IMR-90 (cell line): ENCODE data around the gene SCRN2. TPM values are rescaled to one million over a fixed set of nuclear protein-coding genes. Genes with fewer than 3 reads are reported as not detected.

Experiments used
- MXI1 ChIP-seq: IDR thresholded peaks from 2 replicates; pipeline ENCODE4 v1.6.1; 2012; ENCODE audit warnings: low read depth, mild to moderate bottlenecking, low read length, moderate library complexity, borderline replicate concordance
- RFX5 ChIP-seq: IDR thresholded peaks from 2 replicates; pipeline ENCODE4 v1.8.0; 2012; ENCODE audit warnings: low read depth, mild to moderate bottlenecking, low read length, moderate library complexity
- polyA plus RNA-seq, 3 experiments: library from polyadenylated mRNA; depleted of rRNA; stranded (reverse); fragments of >200 nt; gene quantifications; 2 replicates each; pipeline ENCODE4 v1.2.3, GENCODE V29; 2012; ENCODE audit warnings: low replicate concordance in 1 of 3
- total RNA-seq: library from RNA; depleted of rRNA; stranded (reverse); fragments of >200 nt; gene quantifications from 2 replicates; pipeline ENCODE4 v1.2.3, GENCODE V29; 2012
- TF ChIP-seq, protein P1 (sequence below): fragments of 150-350 bp; IDR thresholded peaks from 2 replicates; pipeline ENCODE4 v1.6.1; 2017; ENCODE audit warnings: mild to moderate bottlenecking, antibody characterized with exemption, low read length, low read depth

The SCRN2 gene
- total and polyA plus RNA-seq, 2 of the 4 experiments (the other 2 are of a cell fraction) = 17.2 to 31.0 TPM

- TF ChIP-seq, protein P1, sequence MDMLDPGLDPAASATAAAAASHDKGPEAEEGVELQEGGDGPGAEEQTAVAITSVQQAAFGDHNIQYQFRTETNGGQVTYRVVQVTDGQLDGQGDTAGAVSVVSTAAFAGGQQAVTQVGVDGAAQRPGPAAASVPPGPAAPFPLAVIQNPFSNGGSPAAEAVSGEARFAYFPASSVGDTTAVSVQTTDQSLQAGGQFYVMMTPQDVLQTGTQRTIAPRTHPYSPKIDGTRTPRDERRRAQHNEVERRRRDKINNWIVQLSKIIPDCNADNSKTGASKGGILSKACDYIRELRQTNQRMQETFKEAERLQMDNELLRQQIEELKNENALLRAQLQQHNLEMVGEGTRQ = no peak
- TF ChIP-seq RFX5 (no peak), MXI1 (peak; percentile 35; the same call in 1 of the 2 replicates)
Observed at GRCh38 chr17:47821424-47822391, 19.4 kb downstream of the SCRN2 start, which contains the start of gene OSBPL7 (continued).
